Measurements from ENCODE around the gene LAMA2. TPM values are rescaled to one million over a fixed set of nuclear protein-coding genes. Genes with fewer than 3 reads are reported as not detected.

Gene LAMA2
- total and polyA plus RNA-seq, 2 donors (not counting 1 experiment from before 2014, with no cell fraction given), result 19.5 to 67.5 TPM

GRCh38 chr6:129191235-129191634, 308.3 kb downstream of the LAMA2 start:
- Histone ChIP-seq H3K4me3 (replicated peaks in 1 of 4; ENCODE audit: control extremely low read depth in 1 of 4, insufficient read depth in 1 of 4, low read depth in 3 of 4, low read length in 4 of 4) (no peak overlapping the region), H3K27me3 (ENCODE audit: control insufficient read depth, insufficient read depth, low read length) (no peaks in the 10 kb centered on the region), H4K20me1 (ENCODE audit: control insufficient read depth, extremely low read depth, insufficient read depth, low read length) (no peaks in the 10 kb centered on the region), H3K9ac (ENCODE audit: insufficient read depth, low read length) (no peak overlapping the region), H3K9me3 (ENCODE audit: control insufficient read depth, insufficient read depth, low read depth, low read length) (no peaks in the 10 kb centered on the region), H3K4me1 (ENCODE audit: control insufficient read depth, extremely low read depth, insufficient read depth, low read length) (no peaks in the 10 kb centered on the region), H2AFZ (ENCODE audit: low read length) (no peak overlapping the region), H3K79me2 (ENCODE audit: control insufficient read depth, insufficient read depth, low read length) (no peaks in the 10 kb centered on the region), H3K27ac (ENCODE audit: insufficient read depth, low read length) (no peak overlapping the region), H3K4me2 (ENCODE audit: extremely low read depth, insufficient read depth, low read length) (no peak overlapping the region), H3K36me3 (ENCODE audit: control insufficient read depth, insufficient read depth, low read length) (no peaks in the 10 kb centered on the region)
- TF ChIP-seq EZH2 (IDR thresholded peaks at IDR 0.05; ENCODE audit: low read length, missing control alignments), result no peak
- no peak for TF ChIP-seq CTCF (conservative IDR thresholded peaks at IDR 0.05 in 1 of 2, IDR thresholded peaks at IDR 0.05 in 1 of 2; ENCODE audit: low read depth in 1 of 2, low read length in 2 of 2)
- no peak for DNase-seq (ENCODE audit: low read depth in 2 of 2)

GRCh38 chr6:129192458-129192989, 309.6 kb downstream of the LAMA2 start:
- no peaks in the 10 kb centered on the region for H4K20me1 ChIP-seq (ENCODE audit: control insufficient read depth, extremely low read depth, insufficient read depth, low read length)
- no peaks in the 10 kb centered on the region for H3K9me3 ChIP-seq (ENCODE audit: control insufficient read depth, insufficient read depth, low read depth, low read length)
- no peak overlapping the region for H3K4me2 ChIP-seq (ENCODE audit: extremely low read depth, insufficient read depth, low read length)
- H3K9ac ChIP-seq (ENCODE audit: insufficient read depth, low read length), result no peak overlapping the region
- H3K27me3 ChIP-seq (ENCODE audit: control insufficient read depth, insufficient read depth, low read length), result no peaks in the 10 kb centered on the region
- H3K79me2 ChIP-seq (ENCODE audit: control insufficient read depth, insufficient read depth, low read length), result no peaks in the 10 kb centered on the region
- DNase-seq (ENCODE audit: low read depth in 2 of 2), result no peak
- no peaks in the 10 kb centered on the region for H3K36me3 ChIP-seq (ENCODE audit: control insufficient read depth, insufficient read depth, low read length)
- TF ChIP-seq EZH2 (IDR thresholded peaks at IDR 0.05; ENCODE audit: low read length, missing control alignments), result no peak
- no peak for TF ChIP-seq CTCF (conservative IDR thresholded peaks at IDR 0.05 in 1 of 2, IDR thresholded peaks at IDR 0.05 in 1 of 2; ENCODE audit: low read depth in 1 of 2, low read length in 2 of 2)
- no peaks in the 10 kb centered on the region for H3K4me1 ChIP-seq (ENCODE audit: control insufficient read depth, extremely low read depth, insufficient read depth, low read length)
- no peak overlapping the region for H3K4me3 ChIP-seq (replicated peaks in 1 of 4; ENCODE audit: control extremely low read depth in 1 of 4, insufficient read depth in 1 of 4, low read depth in 3 of 4, low read length in 4 of 4)
- H2AFZ ChIP-seq (ENCODE audit: low read length), result no peak overlapping the region
- no peak overlapping the region for H3K27ac ChIP-seq (ENCODE audit: insufficient read depth, low read length)

GRCh38 chr6:129194306-129194941, 311.5 kb downstream of the LAMA2 start:
- no peak for DNase-seq (ENCODE audit: low read depth in 2 of 2)
- Histone ChIP-seq H3K4me3 (replicated peaks in 1 of 4; ENCODE audit: control extremely low read depth in 1 of 4, insufficient read depth in 1 of 4, low read depth in 3 of 4, low read length in 4 of 4) (no peak overlapping the region), H4K20me1 (ENCODE audit: control insufficient read depth, extremely low read depth, insufficient read depth, low read length) (no peaks in the 10 kb centered on the region), H2AFZ (ENCODE audit: low read length) (no peak overlapping the region), H3K4me1 (ENCODE audit: control insufficient read depth, extremely low read depth, insufficient read depth, low read length) (no peaks in the 10 kb centered on the region), H3K9ac (ENCODE audit: insufficient read depth, low read length) (no peak overlapping the region), H3K27ac (ENCODE audit: insufficient read depth, low read length) (no peak overlapping the region), H3K36me3 (ENCODE audit: control insufficient read depth, insufficient read depth, low read length) (no peaks in the 10 kb centered on the region), H3K9me3 (ENCODE audit: control insufficient read depth, insufficient read depth, low read depth, low read length) (no peaks in the 10 kb centered on the region), H3K4me2 (ENCODE audit: extremely low read depth, insufficient read depth, low read length) (no peak overlapping the region), H3K27me3 (ENCODE audit: control insufficient read depth, insufficient read depth, low read length) (no peaks in the 10 kb centered on the region), H3K79me2 (ENCODE audit: control insufficient read depth, insufficient read depth, low read length) (no peaks in the 10 kb centered on the region)
- TF ChIP-seq CTCF (conservative IDR thresholded peaks at IDR 0.05 in 1 of 2, IDR thresholded peaks at IDR 0.05 in 1 of 2; ENCODE audit: low read depth in 1 of 2, low read length in 2 of 2), result no peak
- no peak for TF ChIP-seq EZH2 (IDR thresholded peaks at IDR 0.05; ENCODE audit: low read length, missing control alignments)

All from fibroblast of lung (primary cell).